ENCODE measurements around the gene PRPF39. TPM values are rescaled to one million over a fixed set of nuclear protein-coding genes. Genes with fewer than 3 reads are reported as not detected.
"Not testable (repeated sequence)": the region's sequence is repeated elsewhere in the genome, so short reads cannot be mapped to it uniquely, and the experiment has no call there.

PRPF39 gene
- total RNA-seq, 1 donor from 2014 or later: 43.2 TPM

DNA sequence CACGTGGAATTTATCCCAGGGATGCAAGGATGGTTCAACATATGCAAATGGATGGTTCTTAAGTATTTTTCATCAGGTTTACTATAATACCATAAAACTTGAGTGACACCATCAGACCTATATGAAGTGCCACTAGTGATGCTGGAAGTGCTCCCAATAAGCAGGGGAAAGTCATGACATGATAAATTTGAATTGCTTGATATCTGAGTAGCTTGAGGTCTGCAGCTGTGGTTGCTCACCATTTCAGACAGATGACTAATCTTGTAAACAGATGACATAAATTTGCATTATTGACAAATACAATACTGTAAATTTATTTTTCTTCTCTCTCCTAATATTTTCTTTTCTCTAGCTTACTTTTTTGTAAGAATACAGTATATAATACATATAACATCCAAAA, 13.7 kb upstream of the PRPF39 start:
- no peaks in the 10 kb centered on the region for H3K4me1 ChIP-seq
- H3K27me3 ChIP-seq: no peaks in the 10 kb centered on the region
- H3K27ac ChIP-seq: no peak overlapping the region
- H3K36me3 ChIP-seq: peaks cover 5 to 26% of the 10 kb centered on the region in 2 donors
- intact Hi-C loops (cut with DNase I): no loop called here
- TF ChIP-seq, protein P1, sequence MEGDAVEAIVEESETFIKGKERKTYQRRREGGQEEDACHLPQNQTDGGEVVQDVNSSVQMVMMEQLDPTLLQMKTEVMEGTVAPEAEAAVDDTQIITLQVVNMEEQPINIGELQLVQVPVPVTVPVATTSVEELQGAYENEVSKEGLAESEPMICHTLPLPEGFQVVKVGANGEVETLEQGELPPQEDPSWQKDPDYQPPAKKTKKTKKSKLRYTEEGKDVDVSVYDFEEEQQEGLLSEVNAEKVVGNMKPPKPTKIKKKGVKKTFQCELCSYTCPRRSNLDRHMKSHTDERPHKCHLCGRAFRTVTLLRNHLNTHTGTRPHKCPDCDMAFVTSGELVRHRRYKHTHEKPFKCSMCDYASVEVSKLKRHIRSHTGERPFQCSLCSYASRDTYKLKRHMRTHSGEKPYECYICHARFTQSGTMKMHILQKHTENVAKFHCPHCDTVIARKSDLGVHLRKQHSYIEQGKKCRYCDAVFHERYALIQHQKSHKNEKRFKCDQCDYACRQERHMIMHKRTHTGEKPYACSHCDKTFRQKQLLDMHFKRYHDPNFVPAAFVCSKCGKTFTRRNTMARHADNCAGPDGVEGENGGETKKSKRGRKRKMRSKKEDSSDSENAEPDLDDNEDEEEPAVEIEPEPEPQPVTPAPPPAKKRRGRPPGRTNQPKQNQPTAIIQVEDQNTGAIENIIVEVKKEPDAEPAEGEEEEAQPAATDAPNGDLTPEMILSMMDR (IDR thresholded peaks at IDR 0.05): no peak
- no peak overlapping the region for H3K4me3 ChIP-seq
- H3K9me3 ChIP-seq: no peaks in the 10 kb centered on the region
- DNase-seq (ENCODE audit: low spot score in 2 of 2): no peak

- H3K4me1 ChIP-seq: no peaks in the 10 kb centered on the region
- H3K36me3 ChIP-seq: peaks cover 5 to 26% of the 10 kb centered on the region in 2 donors
- H3K27me3 ChIP-seq: no peaks in the 10 kb centered on the region
- H3K4me3 ChIP-seq: no peak overlapping the region
- no peak for DNase-seq (ENCODE audit: low spot score in 2 of 2)
- TF ChIP-seq, protein P1 (IDR thresholded peaks at IDR 0.05): no peak
- no peak overlapping the region for H3K27ac ChIP-seq
- intact Hi-C loops (cut with DNase I): no loop called here
- no peaks in the 10 kb centered on the region for H3K9me3 ChIP-seq
Observed at GRCh38 chr14:45072126-45072525, 11.8 kb upstream of the PRPF39 start.

GRCh38 chr14:45073231-45073879, 10.6 kb upstream of the PRPF39 start:
- TF ChIP-seq, protein P1 (IDR thresholded peaks at IDR 0.05): no peak
- Histone ChIP-seq H3K4me3 (no peak overlapping the region), H3K9me3 (no peaks in the 10 kb centered on the region), H3K36me3 (peaks cover 5 to 26% of the 10 kb centered on the region in 2 donors), H3K27ac (no peak overlapping the region), H3K4me1 (no peaks in the 10 kb centered on the region), H3K27me3 (no peaks in the 10 kb centered on the region)
- intact Hi-C loops (cut with DNase I): no loop called here
- no peak for DNase-seq (ENCODE audit: low spot score in 2 of 2)

GRCh38 chr14:45078323-45078722, 5.6 kb upstream of the PRPF39 start:
- H3K27ac ChIP-seq: no peak overlapping the region
- no peak for DNase-seq (ENCODE audit: low spot score in 2 of 2)
- H3K4me3 ChIP-seq: no peak overlapping the region
- H3K36me3 ChIP-seq: peaks cover 0 to 4% of the 10 kb centered on the region in 2 donors
- no peaks in the 10 kb centered on the region for H3K9me3 ChIP-seq
- TF ChIP-seq, protein P1 (IDR thresholded peaks at IDR 0.05): no peak
- H3K4me1 ChIP-seq: no peaks in the 10 kb centered on the region
- intact Hi-C loops (cut with DNase I): no loop called here
- H3K27me3 ChIP-seq: no peaks in the 10 kb centered on the region

- not testable (repeated sequence) for H3K27me3 ChIP-seq; H3K27ac ChIP-seq; H3K4me1 ChIP-seq; H3K36me3 ChIP-seq; H3K4me3 ChIP-seq; DNase-seq (ENCODE audit: low spot score in 2 of 2); H3K9me3 ChIP-seq
- intact Hi-C loops (cut with DNase I): loop anchor here (5.0 kb wide), 1 partner anchor 183 kb away; a partner anchor contains a TSS
Observed at GRCh38 chr14:45080416-45080968, 3.4 kb upstream of the PRPF39 start.

GRCh38 chr14:45081096-45081495, 2.8 kb upstream of the PRPF39 start:
- not testable (repeated sequence) for H3K4me3 ChIP-seq; DNase-seq (ENCODE audit: low spot score in 2 of 2); H3K27ac ChIP-seq; H3K9me3 ChIP-seq; H3K27me3 ChIP-seq; H3K36me3 ChIP-seq; H3K4me1 ChIP-seq
- intact Hi-C loops (cut with DNase I): loop anchor here (5.0 kb wide), 1 partner anchor 184 kb away; a partner anchor contains a TSS

Measured in ascending aorta (tissue), 2 donors.